HCT116 (cell line): ENCODE data around the gene PTPN2. TPM values are rescaled to one million over a fixed set of nuclear protein-coding genes. Genes with fewer than 3 reads are reported as not detected.

ENCODE experiments used
- ATAC-seq: fragments of 200-7000 bp; cut with Tn5 transposase; 2 replicates; pipeline ENCODE4 v1.9.1; 2020; ENCODE audit warnings: mild to moderate bottlenecking, moderate library complexity
- BruUV-seq: library from RNA; stranded (reverse); fragments of 400-500 nt; replicated peaks from 2 replicates; lab custom pipeline; 2021; lab: Mats Ljungman, UMichigan
- CTCF ChIA-PET: fragments of 300-600 bp; sonication (Branson Sonifier 250); formaldehyde crosslinking; loops from one replicate; lab custom pipeline; 2021; ENCODE audit warnings: antibody characterized with exemption; lab: Charles Lee
- POLR2A ChIA-PET: fragments of 300-600, 350-600 bp; sonication (Branson Sonifier 250); formaldehyde crosslinking; loops from one replicate; lab custom pipeline; 2021; ENCODE audit warnings: antibody characterized with exemption; lab: Charles Lee
- RAD21 ChIA-PET, 2 experiments: fragments of 300-600 bp; sonication (Branson Sonifier 250); formaldehyde crosslinking; loops; one replicate each; lab custom pipeline; 2023; ENCODE audit warnings: low total read pairs in 2 of 2; ENCODE audit not compliant: uncharacterized antibody in 2 of 2, unreplicated experiment in 2 of 2, low non-redundant PET in 1 of 2; lab: Charles Lee
- DNase-seq: peaks from one replicate; pipeline ENCODE4 v3.0.0-alpha.2; 2010; ENCODE audit warnings: low read depth, low spot score
- H2AFZ ChIP-seq: fragments of 200-600 bp; shearing (Covaris generic), sonication (generic); 2 replicates; pipeline ENCODE4 v1.6.1; 2017; ENCODE audit warnings: low read depth, mixed run types, mixed read lengths, antibody characterized with exemption, low read length; ENCODE audit not compliant: poor library complexity, severe bottlenecking
- H3K27ac ChIP-seq: 2 replicates; pipeline ENCODE4 v1.5.1; 2012; ENCODE audit warnings: low read depth, low read length
- H3K27me3 ChIP-seq: fragments of 200-600 bp; sonication (generic); 2 replicates; pipeline ENCODE4 v1.6.1; 2016; ENCODE audit warnings: mixed run types, low read length, mixed read lengths; ENCODE audit not compliant: insufficient read depth
- H3K36me3 ChIP-seq, 2 experiments: fragments of 200-500 bp in 1 of 2; fragments of 200-600 bp in 1 of 2; sonication (Bioruptor generic) in 1 of 2; sonication (generic) in 1 of 2; 2 replicates each; pipeline versions ENCODE4 v1.5.1 to v1.6.1; 2014 to 2016; ENCODE audit warnings: low read length in 2 of 2, inconsistent platforms in 1 of 2, mixed read lengths in 1 of 2, mixed run types in 1 of 2; ENCODE audit not compliant: insufficient read depth in 2 of 2, control insufficient read depth in 1 of 2
- H3K4me1 ChIP-seq, 2 experiments: fragments of 200-600 bp in 1 of 2; sonication (generic) in 1 of 2; 2 replicates each; pipeline versions ENCODE4 v1.5.1 to v1.6.1; 2012 to 2017; ENCODE audit warnings: low read length in 2 of 2, inconsistent platforms in 1 of 2, mild to moderate bottlenecking in 1 of 2, mixed read lengths in 1 of 2, mixed run types in 1 of 2, moderate library complexity in 1 of 2; ENCODE audit not compliant: insufficient read depth in 2 of 2, control insufficient read depth in 1 of 2
- H3K4me2 ChIP-seq: fragments of 200-600 bp; sonication (generic); 2 replicates; pipeline ENCODE4 v1.6.1; 2017; ENCODE audit warnings: mixed run types, low read length, mixed read lengths
- H3K4me3 ChIP-seq, 2 experiments: fragments of 200-600 bp in 1 of 2; sonication (generic) in 1 of 2; replicated peaks in 1 of 2; 2 replicates each; pipeline ENCODE4 v1.5.1; 2011 to 2016; ENCODE audit warnings: low read length in 2 of 2, control low read depth in 1 of 2, low read depth in 1 of 2, mild to moderate bottlenecking in 1 of 2, mixed read lengths in 1 of 2, mixed run types in 1 of 2
- H3K79me2 ChIP-seq: fragments of 200-600 bp; sonication (generic); 2 replicates; pipeline ENCODE4 v1.6.1; 2017; ENCODE audit warnings: mild to moderate bottlenecking, mixed run types, low read length, moderate library complexity, mixed read lengths; ENCODE audit not compliant: insufficient read depth
- H3K9ac ChIP-seq: fragments of 200-600 bp; sonication (generic); 2 replicates; pipeline ENCODE4 v1.6.1; 2016; ENCODE audit warnings: low read length, mixed read lengths
- H3K9me2 ChIP-seq: fragments of 200-600 bp; sonication (generic), shearing (Covaris generic); 2 replicates; pipeline ENCODE4 v1.6.1; 2017; ENCODE audit warnings: mixed run types, mild to moderate bottlenecking, moderate library complexity; ENCODE audit not compliant: insufficient read depth
- H3K9me3 ChIP-seq, 2 experiments: fragments of 200-500 bp in 1 of 2; fragments of 200-600 bp in 1 of 2; sonication (Bioruptor generic) in 1 of 2; sonication (generic) in 1 of 2; 2 replicates each; pipeline ENCODE4 v1.6.1; 2014 to 2017; ENCODE audit warnings: low read length in 2 of 2, mixed read lengths in 2 of 2, inconsistent platforms in 1 of 2, low read depth in 1 of 2, mild to moderate bottlenecking in 1 of 2, mixed run types in 1 of 2, moderate library complexity in 1 of 2; ENCODE audit not compliant: control insufficient read depth in 1 of 2, insufficient read depth in 1 of 2
- H4K20me1 ChIP-seq: fragments of 200-600 bp; sonication (generic), shearing (Covaris generic); 2 replicates; pipeline ENCODE4 v1.6.1; 2017; ENCODE audit warnings: mixed run types, mild to moderate bottlenecking, moderate library complexity; ENCODE audit not compliant: insufficient read depth
- CBX3 ChIP-seq: IDR thresholded peaks from 2 replicates; pipeline ENCODE4 v1.6.1; 2012; ENCODE audit warnings: low read depth
- CEBPB ChIP-seq: IDR thresholded peaks from 2 replicates; pipeline ENCODE4 v1.6.1; 2012; ENCODE audit warnings: low read depth
- CTCF ChIP-seq, 3 experiments: fragments of 200-600 bp in 1 of 3; sonication (generic) in 1 of 3; IDR thresholded peaks in 2 of 3; conservative IDR thresholded peaks in 1 of 3; 2 replicates each; pipeline ENCODE4 v1.5.1; 2012 to 2017; ENCODE audit warnings: low read depth in 2 of 3, low read length in 2 of 3, antibody characterized with exemption in 1 of 3, borderline replicate concordance in 1 of 3, control low read depth in 1 of 3, mild to moderate bottlenecking in 1 of 3, mixed read lengths in 1 of 3, mixed run types in 1 of 3, moderate library complexity in 1 of 3; ENCODE audit not compliant: insufficient read depth in 1 of 3
- ELF1 ChIP-seq: IDR thresholded peaks from 2 replicates; pipeline ENCODE4 v1.6.1; 2012; ENCODE audit warnings: low read depth, borderline replicate concordance
- FOSL1 ChIP-seq: IDR thresholded peaks from 2 replicates; pipeline ENCODE4 v1.6.1; 2012; ENCODE audit warnings: low read depth
- JUND ChIP-seq: IDR thresholded peaks from 2 replicates; pipeline ENCODE4 v1.6.1; 2012
- POLR2A ChIP-seq: IDR thresholded peaks from 2 replicates; pipeline ENCODE4 v1.7.0; 2011; ENCODE audit warnings: borderline replicate concordance; ENCODE audit not compliant: insufficient read depth, insufficient read length; ENCODE audit errors: extremely low read depth
- RAD21 ChIP-seq: IDR thresholded peaks from 2 replicates; pipeline ENCODE4 v1.6.1; 2012; ENCODE audit warnings: low read depth, mild to moderate bottlenecking
- SIN3A ChIP-seq: IDR thresholded peaks from 2 replicates; pipeline ENCODE4 v1.6.1; 2012; ENCODE audit warnings: low read depth
- SP1 ChIP-seq: IDR thresholded peaks from 2 replicates; pipeline ENCODE4 v1.6.1; 2012; ENCODE audit warnings: low read depth
- TCF7L2 ChIP-seq: IDR thresholded peaks from 2 replicates; pipeline ENCODE4 v1.7.0; 2011; ENCODE audit warnings: borderline replicate concordance, inconsistent platforms; ENCODE audit not compliant: insufficient read depth, insufficient read length; ENCODE audit errors: extremely low read depth
- YY1 ChIP-seq: IDR thresholded peaks from 2 replicates; pipeline ENCODE4 v1.6.1; 2011; ENCODE audit warnings: low read length, low read depth, moderate library complexity, mild to moderate bottlenecking; ENCODE audit not compliant: insufficient replicate concordance; ENCODE audit errors: extremely low read depth
- intact Hi-C: fragments of 100-400 bp; cut with micrococcal nuclease; formaldehyde crosslinking; loops from 2 replicates; pipeline ENCODE4 v1.10.0; 2022
- total RNA-seq: library from RNA; stranded (reverse); gene quantifications from one replicate; pipeline ENCODE4 v1.2.1, GENCODE V29; 2021; ENCODE audit not compliant: unreplicated experiment

The PTPN2 gene
- total RNA-seq, 1 experiment from 2014 or later, result 50.3 TPM

- Histone ChIP-seq H3K9ac (no peak overlapping the region), H3K4me3 (no peak overlapping the region)
- intact Hi-C loops, result no loop called here
These were observed 23.5 kb downstream of the PTPN2 start for GRCh38 chr18:12860530-12860929.

DNA sequence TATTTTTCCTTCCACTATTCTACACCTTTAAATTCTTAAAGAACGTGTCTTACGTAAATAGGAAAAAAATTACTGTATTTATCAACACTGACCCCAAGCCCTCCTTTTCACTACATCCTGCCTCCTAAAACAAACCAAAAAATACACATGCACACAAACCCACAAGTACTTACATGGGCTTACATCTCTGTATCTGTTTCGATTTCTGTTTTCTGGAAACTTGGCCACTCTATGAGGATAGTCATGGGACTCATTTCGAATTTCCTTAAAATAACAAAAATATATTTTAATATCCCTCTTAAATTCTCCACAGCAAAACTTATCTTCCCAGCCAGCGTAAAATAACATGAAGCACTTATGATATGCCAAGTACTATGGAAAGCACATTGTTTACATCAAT lies 25.0 kb downstream of the PTPN2 start:
- Histone ChIP-seq H3K79me2 (peaks cover 85% of the 10 kb centered on the region), H2AFZ (no peak overlapping the region), H4K20me1 (peaks cover 10% of the 10 kb centered on the region; the same call in 1 of the 2 replicates), H3K4me1 (peaks cover 10 to 15% of the 10 kb centered on the region in 2 experiments)
- intact Hi-C loops, result loop anchor here (10.0 kb wide), 1 partner anchor 46 kb away; no protein-coding TSS in a partner anchor
- no peak for DNase-seq
- TF ChIP-seq RAD21 (no peak), ELF1 (no peak), CTCF (IDR thresholded peaks at IDR 0.05 in 2 of 3, conservative IDR thresholded peaks at IDR 0.05 in 1 of 3; ENCODE audit: borderline replicate concordance in 1 of 3, insufficient read depth in 1 of 3, low read depth in 2 of 3, low read length in 2 of 3) (no peak), TCF7L2 (no peak), YY1 (no peak)
- TF ChIP-seq, all 23 proteins: peak for 0
- Histone ChIP-seq H3K27ac (no peak overlapping the region), H3K27me3 (no peaks in the 10 kb centered on the region), H3K36me3 (no peaks in the 10 kb centered on the region), H3K9me2 (no peaks in the 10 kb centered on the region), H3K9ac (no peak overlapping the region), H3K9me3 (no peaks in the 10 kb centered on the region), H3K4me2 (no peak overlapping the region), H3K4me3 (no peak overlapping the region)
- POLR2A ChIA-PET, result no interaction called here
- CTCF ChIA-PET, result no interaction called here
- BruUV-seq, result no TSS peak
- ATAC-seq, result no peak
- RAD21 ChIA-PET, result no interaction called here

More at GRCh38 chr18:12860530-12860929, 23.5 kb downstream of the PTPN2 start:
- H3K9me2 ChIP-seq, result no peaks in the 10 kb centered on the region
- no peak overlapping the region for H2AFZ ChIP-seq
- H3K4me1 ChIP-seq, result peaks cover 10 to 15% of the 10 kb centered on the region in 2 experiments
- DNase-seq (no peak), ATAC-seq (no peak)
- RAD21 ChIA-PET, result no interaction called here
- no TSS peak for BruUV-seq
- H4K20me1 ChIP-seq, result peaks cover 10% of the 10 kb centered on the region; the same call in 1 of the 2 replicates
- H3K27me3 ChIP-seq, result no peaks in the 10 kb centered on the region
- peaks cover 85% of the 10 kb centered on the region for H3K79me2 ChIP-seq
- no peaks in the 10 kb centered on the region for H3K36me3 ChIP-seq
- no peaks in the 10 kb centered on the region for H3K9me3 ChIP-seq
- CTCF ChIA-PET, result no interaction called here
- TF ChIP-seq FOSL1, result no peak
- no peak for TF ChIP-seq POLR2A
- TF ChIP-seq CEBPB, result no peak
- TF ChIP-seq JUND, result no peak
- no peak for TF ChIP-seq SP1
- no peak for TF ChIP-seq SIN3A
- no peak for TF ChIP-seq RAD21
- TF ChIP-seq CBX3, result no peak
- POLR2A ChIA-PET, result no interaction called here
- no peak overlapping the region for H3K4me2 ChIP-seq
- H3K27ac ChIP-seq, result no peak overlapping the region
